AG04449 (cell line): ENCODE measurements around the gene RBM42.
A peak's percentile ranks its signal among the peaks of the same experiment; 100 is the strongest.

Experiments used
- CTCF ChIA-PET: fragments of 350-600 bp; formaldehyde crosslinking; extraction: SDS; loops from one replicate; lab custom pipeline; 2021; ENCODE audit warnings: antibody characterized with exemption; lab: Yijun Ruan, JAX
- POLR2A ChIA-PET: fragments of 400-600, 350-600 bp; formaldehyde crosslinking; extraction: SDS; loops from one replicate; lab custom pipeline; 2020; ENCODE audit warnings: antibody characterized with exemption, inconsistent platforms; lab: Yijun Ruan, JAX
- DNase-seq: peaks from one replicate; pipeline ENCODE4 v3.0.0-alpha.2; 2010; ENCODE audit warnings: low read depth, low spot score
- H3K4me3 ChIP-seq: 2 replicates; pipeline ENCODE4 v1.5.1; 2011; ENCODE audit warnings: low read depth, mild to moderate bottlenecking, control low read depth, low read length
- CTCF ChIP-seq: IDR thresholded peaks from one replicate; pipeline ENCODE4 v1.5.1; 2011; ENCODE audit warnings: mild to moderate bottlenecking, moderate library complexity, low read length, control low read depth, inconsistent platforms; ENCODE audit not compliant: insufficient read depth; ENCODE audit errors: missing control alignments

Gene RBM42

DNA sequence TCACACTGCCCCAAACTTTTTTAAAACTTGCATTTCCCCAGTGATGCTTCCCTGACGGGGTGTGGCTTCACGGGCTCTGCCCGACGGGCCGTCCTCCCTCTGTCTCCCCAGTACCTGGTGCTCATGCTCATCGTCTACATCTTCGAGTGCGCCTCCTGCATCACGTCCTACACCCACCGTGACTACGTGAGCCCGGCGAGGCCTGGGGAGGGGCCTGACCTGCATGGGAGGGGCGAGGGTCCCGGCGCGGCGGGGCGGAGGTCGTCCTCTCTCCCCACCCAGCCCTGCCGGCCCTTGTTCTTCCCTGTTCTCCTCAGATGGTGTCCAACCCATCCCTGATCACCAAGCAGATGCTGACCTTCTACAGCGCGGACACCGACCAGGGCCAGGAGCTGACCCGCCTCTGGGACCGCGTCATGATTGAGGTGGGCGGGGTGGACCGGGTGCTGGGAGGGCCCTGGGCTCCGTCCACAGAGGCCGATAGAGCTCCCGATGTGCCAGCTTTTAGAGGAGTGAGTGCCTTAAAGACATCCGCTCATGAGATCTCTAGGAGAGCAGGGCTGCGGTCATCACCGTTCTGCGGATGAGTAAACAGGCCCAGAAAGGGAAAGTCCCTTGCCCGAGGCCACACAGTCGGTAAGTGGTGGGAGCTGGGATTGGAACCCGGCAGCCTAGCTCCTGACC is 44.4 kb downstream of the RBM42 start:
- DNase-seq, result no peak
- peak overlapping the region; percentile 46 for H3K4me3 ChIP-seq
- POLR2A ChIA-PET, result interaction anchor here (1.1 kb wide), 1 partner anchor 30 kb away, joined by 3 read pairs; no protein-coding TSS in a partner anchor
- CTCF ChIA-PET, result interaction anchor here (1.1 to 1.4 kb wide), 4 partner anchors 8 to 21 kb away, joined by 3 to 5 read pairs (median 4); no protein-coding TSS in a partner anchor
- no peak for TF ChIP-seq CTCF

- ChIA-PET CTCF (no interaction called here), POLR2A (no interaction called here)
Observed at GRCh38 chr19:35675589-35676140, 46.8 kb downstream of the RBM42 start.

More at GRCh38 chr19:35675589-35676140, 46.8 kb downstream of the RBM42 start:
- DNase-seq, result no peak
- no peak overlapping the region for H3K4me3 ChIP-seq
- no peak for TF ChIP-seq CTCF
